GM12878 (cell line): ENCODE measurements around the gene SET. TPM values are rescaled to one million over a fixed set of nuclear protein-coding genes. Genes with fewer than 3 reads are reported as not detected.

ENCODE experiments used
- CBFB ChIP-seq: IDR thresholded peaks from 2 replicates; pipeline ENCODE4 v1.6.1; 2016; ENCODE audit warnings: antibody characterized with exemption, low read depth
- CBX3 ChIP-seq: fragments of 200-600 bp; sonication (generic); IDR thresholded peaks from 2 replicates; pipeline ENCODE4 v1.6.1; 2016; ENCODE audit warnings: low read depth, borderline replicate concordance
- CHD2 ChIP-seq: IDR thresholded peaks from 2 replicates; pipeline ENCODE4 v1.6.1; 2011; ENCODE audit warnings: low read depth, low read length, improper control_type of control experiment, borderline replicate concordance
- CREM ChIP-seq: IDR thresholded peaks from 2 replicates; pipeline ENCODE4 v1.6.1; 2014; ENCODE audit warnings: antibody characterized with exemption, low read depth
- FOS ChIP-seq: IDR thresholded peaks from 3 replicates; pipeline ENCODE4 v1.6.1; 2011; ENCODE audit warnings: borderline replicate concordance; ENCODE audit not compliant: insufficient read length; ENCODE audit errors: extremely low read depth
- GATAD2B ChIP-seq: fragments of 450-650 bp; conservative IDR thresholded peaks from 2 replicates; pipeline ENCODE4 v1.6.1; 2017; ENCODE audit warnings: low read depth, mild to moderate bottlenecking, moderate library complexity
- IRF4 ChIP-seq: IDR thresholded peaks from 2 replicates; pipeline ENCODE4 v1.6.1; 2011; ENCODE audit warnings: low read depth, low read length
- JUND ChIP-seq: IDR thresholded peaks from 2 replicates; pipeline ENCODE4 v1.6.1; 2012; ENCODE audit warnings: low read depth, mild to moderate bottlenecking, low read length, improper control_type of control experiment, moderate library complexity
- MTA3 ChIP-seq: IDR thresholded peaks from 2 replicates; pipeline ENCODE4 v1.6.1; 2012; ENCODE audit warnings: low read length, inconsistent platforms, borderline replicate concordance
- NFYA ChIP-seq: IDR thresholded peaks from 2 replicates; pipeline ENCODE4 v1.6.1; 2011; ENCODE audit warnings: low read depth, mild to moderate bottlenecking, low read length, improper control_type of control experiment, borderline replicate concordance
- SKIL ChIP-seq: fragments of 450-650 bp; IDR thresholded peaks from 2 replicates; pipeline ENCODE4 v1.6.1; 2017; ENCODE audit warnings: mild to moderate bottlenecking, low read depth, inconsistent platforms; ENCODE audit not compliant: poor library complexity, severe bottlenecking
- SMC3 ChIP-seq: IDR thresholded peaks from 2 replicates; pipeline ENCODE4 v1.6.1; 2011; ENCODE audit warnings: low read length, improper control_type of control experiment, borderline replicate concordance
- SP1 ChIP-seq: IDR thresholded peaks from one replicate; pipeline ENCODE4 v1.6.1; 2011; ENCODE audit warnings: low read depth, low read length
- TARDBP ChIP-seq: IDR thresholded peaks from 2 replicates; pipeline ENCODE4 v1.6.1; 2016; ENCODE audit warnings: borderline replicate concordance
- ZBTB40 ChIP-seq: fragments of 450-650 bp; IDR thresholded peaks from 2 replicates; pipeline ENCODE4 v1.6.1; 2016; ENCODE audit warnings: mild to moderate bottlenecking, moderate library complexity, borderline replicate concordance
- ZNF207 ChIP-seq: fragments of 450-650 bp; IDR thresholded peaks from 2 replicates; pipeline ENCODE4 v1.6.1; 2014; ENCODE audit warnings: antibody characterized with exemption, mild to moderate bottlenecking, borderline replicate concordance
- ZNF24 ChIP-seq: fragments of 450-650 bp; IDR thresholded peaks from 2 replicates; pipeline ENCODE4 v1.6.1; 2017; ENCODE audit warnings: antibody characterized with exemption, mild to moderate bottlenecking
- ZZZ3 ChIP-seq: IDR thresholded peaks from 2 replicates; pipeline ENCODE4 v1.6.1; 2011; ENCODE audit warnings: low read depth; ENCODE audit not compliant: control insufficient read depth, insufficient read length
- polyA plus RNA-seq, 11 experiments: library from polyadenylated mRNA; depleted of rRNA in 4 of 11; unstranded in 6 of 11; stranded (reverse) in 5 of 11; fragments of >200 nt; fragmentation: Nextera tagmentation in 4 of 11; fragmentation: Illumina TruSeq in 1 of 11; extraction: Ambion mirVana in 4 of 11; extraction: Trizol in 1 of 11; gene quantifications; 1 replicate in 1 of 11; 2 replicates in 10 of 11; pipeline versions ENCODE4 v1.2.1 to v1.2.3, GENCODE V29; 2011 to 2016; ENCODE audit warnings: inconsistent platforms in 2 of 11, missing spikeins in 2 of 11, low read depth in 1 of 11
- total RNA-seq, 4 experiments: library from RNA; depleted of rRNA in 3 of 4; stranded (reverse); fragments of >200 nt in 3 of 4; fragmentation: Illumina TruSeq in 1 of 4; extraction: Trizol in 1 of 4; gene quantifications; 2 replicates each; pipeline versions ENCODE4 v1.2.1 to v1.2.3, GENCODE V29; 2013 to 2021
- TF ChIP-seq, protein P1 (sequence below): IDR thresholded peaks from 2 replicates; pipeline ENCODE4 v1.6.1; 2012; ENCODE audit warnings: mild to moderate bottlenecking, low read depth, low read length

SET gene
- total and polyA plus RNA-seq, 10 of the 15 experiments (the other 5 are each of a cell fraction or from before 2014, with no cell fraction given) = 284 to 706 (median 445) TPM

DNA sequence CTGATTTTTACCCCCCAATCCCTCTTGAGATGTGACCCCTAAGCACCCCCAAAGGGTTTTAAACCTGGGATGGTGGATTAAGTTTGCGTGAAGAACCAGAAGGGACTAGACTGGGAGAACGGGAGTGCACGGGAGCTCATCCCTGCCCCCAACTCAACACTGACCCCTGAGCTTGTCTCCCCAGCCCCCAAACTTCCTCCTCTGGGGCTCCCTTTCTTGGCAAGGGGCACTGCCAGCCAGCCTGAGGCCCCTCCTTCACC lies 5.0 kb upstream of the SET start (continued):
- no peak for TF ChIP-seq ZBTB40
- no peak for TF ChIP-seq GATAD2B
- no peak for TF ChIP-seq NFYA
- 0 out of 2 replicates have a peak, but pooled peaks have one; percentile 9 for TF ChIP-seq CHD2
- no peak for TF ChIP-seq IRF4
- TF ChIP-seq MTA3 = no peak
- TF ChIP-seq, protein P1, sequence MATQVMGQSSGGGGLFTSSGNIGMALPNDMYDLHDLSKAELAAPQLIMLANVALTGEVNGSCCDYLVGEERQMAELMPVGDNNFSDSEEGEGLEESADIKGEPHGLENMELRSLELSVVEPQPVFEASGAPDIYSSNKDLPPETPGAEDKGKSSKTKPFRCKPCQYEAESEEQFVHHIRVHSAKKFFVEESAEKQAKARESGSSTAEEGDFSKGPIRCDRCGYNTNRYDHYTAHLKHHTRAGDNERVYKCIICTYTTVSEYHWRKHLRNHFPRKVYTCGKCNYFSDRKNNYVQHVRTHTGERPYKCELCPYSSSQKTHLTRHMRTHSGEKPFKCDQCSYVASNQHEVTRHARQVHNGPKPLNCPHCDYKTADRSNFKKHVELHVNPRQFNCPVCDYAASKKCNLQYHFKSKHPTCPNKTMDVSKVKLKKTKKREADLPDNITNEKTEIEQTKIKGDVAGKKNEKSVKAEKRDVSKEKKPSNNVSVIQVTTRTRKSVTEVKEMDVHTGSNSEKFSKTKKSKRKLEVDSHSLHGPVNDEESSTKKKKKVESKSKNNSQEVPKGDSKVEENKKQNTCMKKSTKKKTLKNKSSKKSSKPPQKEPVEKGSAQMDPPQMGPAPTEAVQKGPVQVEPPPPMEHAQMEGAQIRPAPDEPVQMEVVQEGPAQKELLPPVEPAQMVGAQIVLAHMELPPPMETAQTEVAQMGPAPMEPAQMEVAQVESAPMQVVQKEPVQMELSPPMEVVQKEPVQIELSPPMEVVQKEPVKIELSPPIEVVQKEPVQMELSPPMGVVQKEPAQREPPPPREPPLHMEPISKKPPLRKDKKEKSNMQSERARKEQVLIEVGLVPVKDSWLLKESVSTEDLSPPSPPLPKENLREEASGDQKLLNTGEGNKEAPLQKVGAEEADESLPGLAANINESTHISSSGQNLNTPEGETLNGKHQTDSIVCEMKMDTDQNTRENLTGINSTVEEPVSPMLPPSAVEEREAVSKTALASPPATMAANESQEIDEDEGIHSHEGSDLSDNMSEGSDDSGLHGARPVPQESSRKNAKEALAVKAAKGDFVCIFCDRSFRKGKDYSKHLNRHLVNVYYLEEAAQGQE = no peak
- no peak for TF ChIP-seq SP1
- no peak for TF ChIP-seq SKIL
- TF ChIP-seq CREM = 0 out of 2 replicates have a peak, but pooled peaks have one; percentile 4
- TF ChIP-seq ZNF207 = no peak
- TF ChIP-seq ZNF24 = no peak
- no peak for TF ChIP-seq FOS
- no peak for TF ChIP-seq ZZZ3
- 0 out of 2 replicates have a peak, but pooled peaks have one; percentile 22 for TF ChIP-seq TARDBP
- peak; percentile 69 for TF ChIP-seq CBFB
- TF ChIP-seq JUND = no peak
- no peak for TF ChIP-seq CBX3
- TF ChIP-seq SMC3 = no peak
- TF ChIP-seq, all 136 proteins: peak for 6
